ENCODE measurements around the gene DPH6. TPM values are rescaled to one million over a fixed set of nuclear protein-coding genes. Genes with fewer than 3 reads are reported as not detected.
"Not testable (repeated sequence)": the region's sequence is repeated elsewhere in the genome, so short reads cannot be mapped to it uniquely, and the experiment has no call there.

DPH6 gene
- total RNA-seq, 2 experiments from 2014 or later: 9.4 to 11.9 TPM

DNA sequence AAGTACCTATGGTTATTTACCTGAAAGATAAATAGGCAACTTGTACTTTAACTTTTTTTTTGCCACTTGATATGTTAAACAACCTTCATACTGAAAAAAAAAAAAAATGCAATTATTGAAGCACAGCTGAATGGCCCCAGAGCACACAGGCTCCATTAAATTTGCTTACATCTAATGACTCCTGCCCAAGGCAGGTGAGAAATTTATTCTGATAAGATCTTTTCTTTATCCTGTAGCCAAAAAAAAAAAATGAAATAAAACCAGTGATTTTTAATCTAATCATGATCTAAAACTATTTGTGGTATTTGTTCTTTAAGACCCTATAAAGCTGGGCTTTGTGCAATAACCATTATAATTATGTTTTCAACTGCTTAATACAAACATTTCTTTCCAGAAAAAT, 115.7 kb downstream of the DPH6 start:
- no peaks in the 10 kb centered on the region for H3K27me3 Mint-ChIP-seq
- no peak for ATAC-seq
- no peaks in the 10 kb centered on the region for H3K4me1 Mint-ChIP-seq
- CTCF ChIA-PET: interaction anchor here (1.4 kb wide), 1 partner anchor 14 kb away, joined by 4 read pairs; no protein-coding TSS in a partner anchor
- no peaks in the 10 kb centered on the region for H3K36me3 Mint-ChIP-seq
- H3K27ac Mint-ChIP-seq: no peak overlapping the region
- no peak overlapping the region for H3K4me3 Mint-ChIP-seq
- no peak for DNase-seq
- no peaks in the 10 kb centered on the region for H3K9me3 Mint-ChIP-seq (ENCODE audit: low read depth)

DNA sequence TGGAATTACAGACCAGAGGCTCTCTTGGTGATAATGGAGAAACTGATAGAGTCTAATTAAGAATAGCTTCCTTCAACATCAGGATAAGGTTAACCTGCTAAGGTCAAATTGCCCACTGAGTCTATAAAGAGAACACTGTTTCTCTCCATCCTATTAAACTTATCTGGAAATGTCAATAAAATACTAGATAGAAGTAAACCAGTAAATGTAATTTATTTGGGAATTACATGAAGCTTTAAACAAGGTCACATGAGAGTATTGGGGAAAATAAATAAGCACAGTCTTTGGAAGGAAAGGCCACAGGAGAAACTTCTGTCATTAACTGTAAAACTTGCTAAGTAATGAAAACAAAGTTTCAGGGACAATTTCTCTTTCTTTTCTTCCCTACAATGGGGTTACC, 118.5 kb downstream of the DPH6 start:
- no peaks in the 10 kb centered on the region for H3K36me3 Mint-ChIP-seq
- CTCF ChIA-PET: interaction anchor here (2.6 kb wide), 1 partner anchor 17 kb away, joined by 10 read pairs; no protein-coding TSS in a partner anchor
- DNase-seq (no peak), ATAC-seq (no peak)
- no peak overlapping the region for H3K27ac Mint-ChIP-seq
- H3K27me3 Mint-ChIP-seq: no peaks in the 10 kb centered on the region
- H3K9me3 Mint-ChIP-seq (ENCODE audit: low read depth): no peaks in the 10 kb centered on the region
- no peaks in the 10 kb centered on the region for H3K4me1 Mint-ChIP-seq
- H3K4me3 Mint-ChIP-seq: no peak overlapping the region

DNA sequence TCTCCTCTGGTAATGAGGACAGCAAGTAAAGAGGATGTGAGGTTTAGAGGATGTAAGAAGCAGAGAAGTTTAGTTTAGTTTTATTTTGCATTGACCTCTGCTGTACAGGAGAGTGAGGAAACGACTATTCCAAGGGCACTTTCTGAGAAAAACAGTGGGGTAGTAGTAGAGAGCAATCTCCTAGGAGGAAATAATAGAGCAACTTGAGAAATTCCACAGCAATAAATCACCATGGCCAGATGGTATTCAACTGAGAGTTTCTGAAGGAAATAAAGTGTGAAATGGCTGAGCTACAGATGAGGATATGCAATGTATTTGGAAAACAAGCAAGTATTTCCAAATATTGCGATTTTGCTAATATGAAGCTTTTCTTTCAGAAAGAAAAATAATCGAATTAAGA, 118.9 kb downstream of the DPH6 start:
- Mint-ChIP-seq H3K36me3 (no peaks in the 10 kb centered on the region), H3K4me1 (no peaks in the 10 kb centered on the region), H3K27ac (no peak overlapping the region), H3K9me3 (ENCODE audit: low read depth) (no peaks in the 10 kb centered on the region), H3K27me3 (no peaks in the 10 kb centered on the region), H3K4me3 (no peak overlapping the region)
- ATAC-seq: no peak
- CTCF ChIA-PET: interaction anchor here (2.6 kb wide), 1 partner anchor 17 kb away, joined by 10 read pairs; no protein-coding TSS in a partner anchor
- DNase-seq: no peak

DNA sequence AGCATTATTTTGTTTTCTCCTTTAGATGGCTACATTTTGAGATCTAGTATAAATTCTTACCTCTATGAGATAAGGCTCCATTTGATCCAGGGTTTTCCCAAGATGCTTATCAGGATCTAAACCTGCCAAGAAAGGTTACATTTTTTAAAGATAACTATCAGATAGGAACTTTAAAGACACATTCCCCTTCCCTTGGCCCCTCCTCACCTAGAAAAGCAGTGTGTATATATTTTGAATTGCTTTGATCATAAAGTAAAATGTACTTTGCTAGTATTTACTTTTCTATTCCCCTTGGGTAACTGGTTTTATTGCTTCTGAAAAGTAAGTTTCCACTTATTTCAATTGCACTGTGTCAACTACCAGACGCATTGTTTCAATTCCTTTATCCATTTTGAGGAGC, 135.2 kb downstream of the DPH6 start:
- H3K4me1 Mint-ChIP-seq: no peaks in the 10 kb centered on the region
- no peaks in the 10 kb centered on the region for H3K36me3 Mint-ChIP-seq
- H3K27ac Mint-ChIP-seq: no peak overlapping the region
- no peak for DNase-seq
- no peak for ATAC-seq
- no peaks in the 10 kb centered on the region for H3K27me3 Mint-ChIP-seq
- CTCF ChIA-PET: no interaction called here
- no peak overlapping the region for H3K4me3 Mint-ChIP-seq
- no peaks in the 10 kb centered on the region for H3K9me3 Mint-ChIP-seq (ENCODE audit: low read depth)

DNA sequence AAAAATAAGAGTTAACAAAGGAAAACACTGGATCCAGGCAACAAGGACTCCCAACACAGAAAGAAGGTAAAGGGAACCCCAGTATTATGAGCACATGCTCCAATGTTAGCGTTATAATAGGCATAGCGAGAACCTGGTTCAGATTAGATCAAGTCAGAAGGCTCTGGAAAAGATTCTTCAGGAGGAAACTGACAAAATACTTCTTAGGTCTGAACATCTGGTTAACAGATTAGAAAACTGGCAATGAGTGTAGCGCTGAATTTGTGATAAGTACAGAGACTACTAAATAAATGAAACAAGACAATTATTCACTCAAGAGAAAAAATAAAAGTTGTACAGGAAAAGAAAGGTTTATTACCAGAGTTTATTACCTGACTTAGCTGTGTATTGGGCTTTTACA, 146.1 kb downstream of the DPH6 start:
- ATAC-seq: no peak
- no peak for DNase-seq
- CTCF ChIA-PET: no interaction called here

DNA sequence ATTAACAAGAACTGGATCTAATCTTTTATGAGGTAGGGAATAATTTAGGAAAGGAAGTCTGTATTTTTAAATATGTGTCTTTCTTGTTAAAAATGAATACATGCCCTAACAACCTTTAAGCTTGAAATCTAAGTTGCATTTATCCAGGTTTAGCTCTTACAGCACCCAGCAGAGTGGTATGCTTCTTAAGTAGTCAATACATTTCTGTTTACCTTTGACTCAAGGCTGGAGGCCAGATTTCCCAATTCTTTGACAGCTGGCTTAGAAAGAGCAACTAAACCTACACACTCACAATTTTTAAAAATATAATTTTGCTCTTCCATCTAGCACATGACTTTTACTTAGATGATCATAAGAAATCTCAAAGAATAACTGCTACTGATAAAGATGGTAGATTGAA, 148.9 kb downstream of the DPH6 start:
- Mint-ChIP-seq H3K27ac (no peak overlapping the region), H3K36me3 (no peaks in the 10 kb centered on the region), H3K4me1 (no peaks in the 10 kb centered on the region), H3K27me3 (no peaks in the 10 kb centered on the region), H3K9me3 (ENCODE audit: low read depth) (no peaks in the 10 kb centered on the region), H3K4me3 (no peak overlapping the region)
- CTCF ChIA-PET: no interaction called here
- ATAC-seq: no peak
- no peak for DNase-seq

More for the DNA sequence above, 146.1 kb downstream of the DPH6 start:
- Mint-ChIP-seq H3K4me3 (no peak overlapping the region), H3K27me3 (no peaks in the 10 kb centered on the region), H3K27ac (no peak overlapping the region), H3K9me3 (ENCODE audit: low read depth) (no peaks in the 10 kb centered on the region), H3K36me3 (no peaks in the 10 kb centered on the region), H3K4me1 (no peaks in the 10 kb centered on the region)

DNA sequence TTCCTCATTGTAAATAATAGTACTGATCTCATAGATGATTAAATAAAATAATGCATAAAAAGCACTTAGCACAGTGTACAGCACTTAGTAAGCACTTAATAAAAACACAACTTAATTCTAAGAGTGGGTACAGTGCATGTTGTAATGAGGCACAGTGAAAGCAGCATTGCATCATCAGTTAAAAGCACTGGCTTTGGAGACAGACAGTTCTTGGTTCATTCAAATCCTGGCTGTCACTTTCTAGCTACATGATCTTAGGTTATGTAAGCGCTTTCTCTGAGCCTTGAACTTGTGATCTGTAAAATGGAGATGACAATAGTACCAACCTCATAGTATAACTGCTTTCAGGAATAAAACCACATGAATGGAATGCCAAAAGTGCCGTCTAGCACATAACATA, 151.5 kb downstream of the DPH6 start:
- Mint-ChIP-seq H3K4me3 (no peak overlapping the region), H3K27ac (no peak overlapping the region), H3K36me3 (no peaks in the 10 kb centered on the region), H3K9me3 (ENCODE audit: low read depth) (no peaks in the 10 kb centered on the region), H3K27me3 (no peaks in the 10 kb centered on the region), H3K4me1 (no peaks in the 10 kb centered on the region)
- ATAC-seq: no peak
- no peak for DNase-seq
- CTCF ChIA-PET: interaction anchor here (1.5 kb wide), 1 partner anchor 50 kb away, joined by 6 read pairs; no protein-coding TSS in a partner anchor

DNA sequence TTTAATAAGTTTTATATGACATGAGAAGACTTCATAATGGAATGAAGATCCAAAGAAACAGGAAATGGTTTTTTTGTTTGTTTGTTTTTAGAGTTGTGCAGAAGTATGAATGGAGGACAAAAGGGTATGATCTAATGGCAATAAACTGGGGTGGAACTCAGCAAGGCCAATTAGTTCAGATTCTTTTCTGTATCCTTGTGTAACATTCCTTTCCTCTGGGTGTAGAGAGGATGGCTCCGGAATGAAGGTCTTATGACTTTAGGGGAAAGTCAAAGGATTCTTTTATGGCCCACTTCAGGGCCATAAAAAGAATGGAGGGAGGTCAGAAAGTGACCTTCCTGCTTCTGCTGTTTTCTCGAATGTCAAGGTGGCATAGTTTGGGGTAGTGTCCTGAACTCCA, 152.6 kb downstream of the DPH6 start:
- H3K27ac Mint-ChIP-seq: no peak overlapping the region
- H3K36me3 Mint-ChIP-seq: no peaks in the 10 kb centered on the region
- DNase-seq (no peak), ATAC-seq (no peak)
- CTCF ChIA-PET: no interaction called here
- no peaks in the 10 kb centered on the region for H3K9me3 Mint-ChIP-seq (ENCODE audit: low read depth)
- no peaks in the 10 kb centered on the region for H3K27me3 Mint-ChIP-seq
- H3K4me1 Mint-ChIP-seq: no peaks in the 10 kb centered on the region
- no peak overlapping the region for H3K4me3 Mint-ChIP-seq

DNA sequence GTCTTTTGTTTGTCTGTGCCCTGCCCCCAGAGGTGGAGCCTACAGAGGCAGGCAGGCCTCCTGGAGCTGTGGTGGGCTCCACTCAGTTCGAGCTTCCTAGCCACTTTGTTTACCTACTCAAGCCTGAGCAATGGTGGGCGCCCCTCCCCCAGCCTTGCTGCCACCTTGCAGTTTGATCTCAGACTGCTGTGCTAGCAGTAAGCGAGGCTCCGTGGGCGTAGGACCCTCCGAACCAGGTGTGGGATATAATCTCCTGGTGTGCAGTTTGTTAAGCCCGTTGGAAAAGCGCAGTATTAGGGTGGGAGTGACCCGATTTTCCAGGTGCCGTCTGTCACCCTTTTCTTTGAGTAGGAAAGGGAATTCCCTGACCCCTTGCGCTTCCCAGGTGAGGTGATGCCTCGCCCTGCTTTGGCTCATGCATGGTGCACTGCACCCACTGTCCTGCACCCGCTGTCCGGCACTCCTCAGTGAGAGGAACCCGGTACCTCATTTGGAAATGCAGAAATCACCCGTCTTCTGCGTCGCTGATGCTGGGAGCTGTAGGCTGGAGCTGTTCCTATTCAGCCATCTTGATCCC, 154.5 kb downstream of the DPH6 start:
- H3K36me3 Mint-ChIP-seq; CTCF ChIA-PET; ATAC-seq; H3K4me3 Mint-ChIP-seq; DNase-seq; H3K27ac Mint-ChIP-seq; H3K4me1 Mint-ChIP-seq; H3K9me3 Mint-ChIP-seq (ENCODE audit: low read depth); H3K27me3 Mint-ChIP-seq: not testable (repeated sequence)

DNA sequence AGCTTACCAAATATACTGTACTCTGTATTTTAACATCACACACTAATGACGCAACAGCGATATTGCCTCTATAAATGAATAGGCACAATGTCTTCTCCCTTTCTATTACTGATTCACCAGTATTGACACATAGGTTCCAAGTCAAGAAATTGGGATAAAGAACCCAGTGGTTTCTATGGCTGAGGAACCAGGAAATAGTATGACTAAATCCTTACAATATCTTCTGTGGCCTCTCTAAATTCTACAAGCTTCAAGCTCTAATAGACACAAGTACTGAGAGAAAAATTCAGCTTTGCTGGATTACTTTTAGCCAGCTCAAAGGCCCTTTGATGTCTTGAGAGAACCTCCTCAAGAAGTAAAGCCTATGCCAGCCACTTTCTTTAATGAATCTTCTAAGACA, 162.5 kb downstream of the DPH6 start:
- no peak overlapping the region for H3K4me3 Mint-ChIP-seq
- H3K27ac Mint-ChIP-seq: no peak overlapping the region
- H3K27me3 Mint-ChIP-seq: no peaks in the 10 kb centered on the region
- H3K36me3 Mint-ChIP-seq: peaks cover under 1% of the 10 kb centered on the region
- DNase-seq (no peak), ATAC-seq (no peak)
- CTCF ChIA-PET: no interaction called here
- no peaks in the 10 kb centered on the region for H3K4me1 Mint-ChIP-seq
- peaks cover 1% of the 10 kb centered on the region for H3K9me3 Mint-ChIP-seq (ENCODE audit: low read depth)

DNA sequence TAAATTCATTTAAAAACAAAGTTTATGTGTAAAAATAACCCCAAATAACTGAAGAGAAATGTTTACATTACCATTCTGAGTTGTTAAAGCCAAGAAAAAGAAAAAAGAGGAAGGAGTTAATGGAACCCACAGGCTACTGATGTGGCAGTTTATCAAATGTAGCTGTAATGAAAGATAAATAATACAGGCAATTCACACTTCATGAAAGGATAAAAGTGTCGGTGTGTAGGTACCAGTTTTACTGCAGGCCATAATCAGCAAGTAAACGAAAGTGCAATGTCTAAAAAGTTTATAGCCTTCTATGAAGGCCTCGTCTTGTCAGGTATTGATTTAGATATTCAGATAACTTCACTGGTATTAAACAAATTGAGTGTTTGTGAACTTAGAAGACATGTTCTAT, 164.6 kb downstream of the DPH6 start:
- Mint-ChIP-seq H3K27me3 (no peaks in the 10 kb centered on the region), H3K4me1 (no peaks in the 10 kb centered on the region), H3K36me3 (peaks cover 4% of the 10 kb centered on the region), H3K4me3 (no peak overlapping the region), H3K9me3 (ENCODE audit: low read depth) (peaks cover 2% of the 10 kb centered on the region), H3K27ac (no peak overlapping the region)
- DNase-seq (no peak), ATAC-seq (no peak)
- CTCF ChIA-PET: no interaction called here

DNA sequence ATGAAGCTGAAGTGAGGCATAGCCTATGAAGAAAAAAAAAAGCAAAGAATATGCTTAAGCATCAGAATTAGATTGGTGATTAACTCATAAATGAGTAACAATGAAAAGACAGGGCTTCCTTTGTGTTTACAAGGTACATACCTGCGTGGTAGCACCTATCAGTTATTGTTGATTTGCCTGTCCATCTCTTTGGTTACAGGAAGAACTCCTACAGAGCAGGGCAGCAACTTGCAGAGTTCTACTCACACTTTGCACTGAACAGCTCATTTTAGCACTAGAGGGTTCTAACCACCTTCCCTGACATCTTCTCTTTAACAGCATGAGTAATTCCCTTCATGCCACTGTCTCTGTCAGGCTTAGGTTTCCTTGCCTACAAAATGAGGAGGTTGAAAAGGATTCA, 166.0 kb downstream of the DPH6 start:
- H3K4me3 Mint-ChIP-seq: no peak overlapping the region
- ATAC-seq (no peak), DNase-seq (no peak)
- no peaks in the 10 kb centered on the region for H3K27me3 Mint-ChIP-seq
- H3K9me3 Mint-ChIP-seq (ENCODE audit: low read depth): peaks cover 2% of the 10 kb centered on the region
- CTCF ChIA-PET: no interaction called here
- no peak overlapping the region for H3K27ac Mint-ChIP-seq
- H3K36me3 Mint-ChIP-seq: peaks cover 4% of the 10 kb centered on the region
- H3K4me1 Mint-ChIP-seq: no peaks in the 10 kb centered on the region

DNA sequence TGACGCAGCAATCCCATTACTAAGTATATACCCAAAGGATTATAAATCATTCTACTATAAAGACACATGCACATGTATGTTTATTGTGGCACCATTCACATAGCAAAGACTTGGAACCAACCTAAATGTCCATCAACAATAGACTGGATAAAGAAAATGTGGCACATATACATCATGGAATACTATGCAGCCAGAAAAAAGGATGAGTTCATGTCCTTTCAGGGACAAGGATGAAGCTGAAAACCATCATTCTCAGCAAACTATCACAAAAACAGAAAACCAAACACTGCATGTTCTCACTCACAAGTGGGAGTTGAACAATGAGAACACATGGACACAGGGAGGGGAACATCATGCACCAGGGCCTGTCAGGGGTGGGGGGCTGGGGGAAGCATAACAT, 167.5 kb downstream of the DPH6 start:
- DNase-seq; CTCF ChIA-PET; H3K4me1 Mint-ChIP-seq; H3K4me3 Mint-ChIP-seq; H3K9me3 Mint-ChIP-seq (ENCODE audit: low read depth); H3K36me3 Mint-ChIP-seq; ATAC-seq; H3K27me3 Mint-ChIP-seq; H3K27ac Mint-ChIP-seq: not testable (repeated sequence)

DNA sequence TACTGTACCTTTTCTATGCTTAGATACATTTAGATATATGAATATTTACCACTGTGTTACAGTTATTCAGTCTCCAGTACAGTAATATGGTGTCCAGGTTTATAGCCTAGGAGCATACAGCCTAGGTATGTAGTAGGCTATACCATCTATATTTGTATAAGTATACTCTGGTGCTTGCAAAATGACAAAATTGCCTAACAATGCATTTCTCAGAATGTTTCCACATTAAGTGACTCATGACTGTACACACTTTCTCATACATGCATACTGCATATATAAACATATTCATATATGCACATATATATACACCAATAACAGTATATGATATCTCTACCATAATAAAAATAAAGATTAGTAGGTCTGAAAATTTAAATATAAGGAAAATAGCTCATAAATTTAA, 169.3 kb downstream of the DPH6 start:
- no peak for ATAC-seq
- DNase-seq: no peak
- H3K4me3 Mint-ChIP-seq: no peak overlapping the region
- H3K36me3 Mint-ChIP-seq: peaks cover 6% of the 10 kb centered on the region
- H3K27me3 Mint-ChIP-seq: no peaks in the 10 kb centered on the region
- H3K9me3 Mint-ChIP-seq (ENCODE audit: low read depth): peaks cover 2% of the 10 kb centered on the region
- CTCF ChIA-PET: no interaction called here
- H3K27ac Mint-ChIP-seq: no peak overlapping the region
- H3K4me1 Mint-ChIP-seq: no peaks in the 10 kb centered on the region

DNA sequence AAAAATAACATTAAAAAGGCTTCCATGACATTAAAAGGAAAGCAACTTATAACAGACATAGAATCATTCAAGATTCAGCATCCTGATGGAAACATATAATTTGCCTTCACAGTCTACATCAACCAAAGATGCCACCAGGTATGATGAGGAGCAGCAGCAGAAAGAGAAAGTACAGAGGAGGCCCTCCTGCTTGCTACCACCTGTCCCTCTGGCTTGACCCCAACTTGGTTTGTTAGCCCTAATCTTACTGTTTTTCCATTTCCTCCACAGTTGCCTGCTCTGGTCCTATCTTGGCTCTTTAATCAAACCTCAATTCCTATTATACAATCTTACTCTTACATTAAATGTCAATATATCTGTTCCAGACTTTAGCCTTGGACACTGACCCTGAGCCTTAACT, 171.3 kb downstream of the DPH6 start:
- ATAC-seq (no peak), DNase-seq (no peak)
- H3K36me3 Mint-ChIP-seq: peaks cover 8% of the 10 kb centered on the region
- H3K4me1 Mint-ChIP-seq: no peaks in the 10 kb centered on the region
- no peaks in the 10 kb centered on the region for H3K27me3 Mint-ChIP-seq
- no peak overlapping the region for H3K4me3 Mint-ChIP-seq
- H3K9me3 Mint-ChIP-seq (ENCODE audit: low read depth): peaks cover 2% of the 10 kb centered on the region
- CTCF ChIA-PET: no interaction called here
- H3K27ac Mint-ChIP-seq: no peak overlapping the region
